HepG2 (cell line): ENCODE measurements around the gene NADK2. TPM values are rescaled to one million over a fixed set of nuclear protein-coding genes. Genes with fewer than 3 reads are reported as not detected.
A peak's percentile ranks its signal among the peaks of the same experiment; 100 is the strongest.

Experiments used
- ATF5 ChIP-seq: sonication (generic); formaldehyde crosslinking; IDR thresholded peaks from 2 replicates; pipeline ENCODE4 v1.4.0; 2020; ENCODE audit warnings: mild to moderate bottlenecking, low read depth, missing genetic modification reagents
- CHCHD3 ChIP-seq: sonication (generic); formaldehyde crosslinking; IDR thresholded peaks from 2 replicates; pipeline ENCODE4 v1.8.0; 2022; ENCODE audit warnings: mild to moderate bottlenecking, missing genetic modification reagents, moderate library complexity
- CHD4 ChIP-seq: fragments of 200-600 bp; sonication (generic); IDR thresholded peaks from 2 replicates; pipeline ENCODE4 v1.7.0; 2017; ENCODE audit warnings: mild to moderate bottlenecking, low read length, borderline replicate concordance
- EEA1 ChIP-seq: sonication (generic); formaldehyde crosslinking; IDR thresholded peaks from 2 replicates; pipeline ENCODE4 v1.5.1; 2020; ENCODE audit warnings: mild to moderate bottlenecking, missing genetic modification reagents, borderline replicate concordance
- HIVEP1 ChIP-seq: sonication (generic); formaldehyde crosslinking; IDR thresholded peaks from 2 replicates; pipeline ENCODE4 v1.4.0; 2020; ENCODE audit warnings: mild to moderate bottlenecking, missing genetic modification reagents
- HOXA9 ChIP-seq: sonication (generic); formaldehyde crosslinking; IDR thresholded peaks from 2 replicates; pipeline ENCODE4 v1.8.1; 2022; ENCODE audit warnings: missing genetic modification reagents, mild to moderate bottlenecking, moderate library complexity, borderline replicate concordance
- KAT7 ChIP-seq: IDR thresholded peaks from 2 replicates; pipeline ENCODE4 v1.6.1; 2018; ENCODE audit warnings: borderline replicate concordance, missing compliant biosample characterization
- KDM5B ChIP-seq: sonication (generic); formaldehyde crosslinking; IDR thresholded peaks from 2 replicates; pipeline ENCODE4 v1.4.0; 2020; ENCODE audit warnings: missing genetic modification reagents, mild to moderate bottlenecking, borderline replicate concordance
- MAFG ChIP-seq: sonication (generic); formaldehyde crosslinking; IDR thresholded peaks from 2 replicates; pipeline ENCODE4 v1.5.1; 2020; ENCODE audit warnings: mild to moderate bottlenecking, missing genetic modification reagents
- MIXL1 ChIP-seq: IDR thresholded peaks from 2 replicates; pipeline ENCODE4 v1.6.1; 2016
- NONO ChIP-seq, 2 experiments: fragments of 450-650 bp in 1 of 2; sonication (generic) in 1 of 2; formaldehyde crosslinking in 1 of 2; IDR thresholded peaks in 1 of 2; conservative IDR thresholded peaks in 1 of 2; 2 replicates each; pipeline versions ENCODE4 v1.6.1 to v1.8.0; 2017 to 2022; ENCODE audit warnings: mild to moderate bottlenecking in 1 of 2, missing genetic modification reagents in 1 of 2, moderate library complexity in 1 of 2
- ONECUT2 ChIP-seq: sonication (generic); formaldehyde crosslinking; IDR thresholded peaks from 2 replicates; pipeline ENCODE4 v1.4.0; 2020; ENCODE audit warnings: missing genetic modification reagents
- TAF15 ChIP-seq: fragments of 200-400 bp; formaldehyde crosslinking; IDR thresholded peaks from one replicate; pipeline ENCODE4 v1.6.1; 2018; ENCODE audit warnings: mild to moderate bottlenecking, low read depth, low read length; ENCODE audit not compliant: poor library complexity, severe bottlenecking
- ZNF142 ChIP-seq: sonication (generic); formaldehyde crosslinking; IDR thresholded peaks from 2 replicates; pipeline ENCODE4 v1.4.0; 2020; ENCODE audit warnings: missing genetic modification reagents
- ZNF317 ChIP-seq: sonication (generic); formaldehyde crosslinking; IDR thresholded peaks from 2 replicates; pipeline ENCODE4 v1.5.0; 2020; ENCODE audit warnings: mild to moderate bottlenecking, missing genetic modification reagents
- ZNF674 ChIP-seq: sonication (generic); formaldehyde crosslinking; IDR thresholded peaks from 2 replicates; pipeline ENCODE4 v1.5.0; 2020; ENCODE audit warnings: low read depth, mild to moderate bottlenecking, missing genetic modification reagents
- polyA plus RNA-seq, 8 experiments: library from polyadenylated mRNA; depleted of rRNA in 3 of 8; stranded (reverse) in 7 of 8; unstranded in 1 of 8; fragments of >200 nt; fragmentation: Illumina TruSeq in 4 of 8; extraction: Trizol in 4 of 8; gene quantifications; 2 replicates each; pipeline versions ENCODE4 v1.2.1 to v1.2.3, GENCODE V29; 2011 to 2016; ENCODE audit warnings: low read depth in 4 of 8, missing spikeins in 1 of 8, mixed read lengths in 1 of 8; ENCODE audit not compliant: insufficient read depth in 1 of 8
- total RNA-seq, 5 experiments: library from RNA; depleted of rRNA; stranded (reverse); fragments of >200 nt; fragmentation: Illumina TruSeq; extraction: Trizol; gene quantifications; 2 replicates each; pipeline ENCODE4 v1.2.3, GENCODE V29; 2016; ENCODE audit warnings: low read depth in 1 of 5
- TF ChIP-seq, protein P1 (sequence below): sonication (generic); formaldehyde crosslinking; IDR thresholded peaks from 2 replicates; pipeline ENCODE4 v1.4.0; 2020; ENCODE audit warnings: missing genetic modification reagents, borderline replicate concordance
- TF ChIP-seq, protein P2 (sequence below): sonication (generic); formaldehyde crosslinking; IDR thresholded peaks from 2 replicates; pipeline ENCODE4 v1.4.0; 2020; ENCODE audit warnings: mild to moderate bottlenecking, low read depth, missing genetic modification reagents

The NADK2 gene
- total and polyA plus RNA-seq, 2 of the 13 experiments (the other 11 are each of a cell fraction or from before 2014, with no cell fraction given), result 13.9 to 71.4 TPM

DNA sequence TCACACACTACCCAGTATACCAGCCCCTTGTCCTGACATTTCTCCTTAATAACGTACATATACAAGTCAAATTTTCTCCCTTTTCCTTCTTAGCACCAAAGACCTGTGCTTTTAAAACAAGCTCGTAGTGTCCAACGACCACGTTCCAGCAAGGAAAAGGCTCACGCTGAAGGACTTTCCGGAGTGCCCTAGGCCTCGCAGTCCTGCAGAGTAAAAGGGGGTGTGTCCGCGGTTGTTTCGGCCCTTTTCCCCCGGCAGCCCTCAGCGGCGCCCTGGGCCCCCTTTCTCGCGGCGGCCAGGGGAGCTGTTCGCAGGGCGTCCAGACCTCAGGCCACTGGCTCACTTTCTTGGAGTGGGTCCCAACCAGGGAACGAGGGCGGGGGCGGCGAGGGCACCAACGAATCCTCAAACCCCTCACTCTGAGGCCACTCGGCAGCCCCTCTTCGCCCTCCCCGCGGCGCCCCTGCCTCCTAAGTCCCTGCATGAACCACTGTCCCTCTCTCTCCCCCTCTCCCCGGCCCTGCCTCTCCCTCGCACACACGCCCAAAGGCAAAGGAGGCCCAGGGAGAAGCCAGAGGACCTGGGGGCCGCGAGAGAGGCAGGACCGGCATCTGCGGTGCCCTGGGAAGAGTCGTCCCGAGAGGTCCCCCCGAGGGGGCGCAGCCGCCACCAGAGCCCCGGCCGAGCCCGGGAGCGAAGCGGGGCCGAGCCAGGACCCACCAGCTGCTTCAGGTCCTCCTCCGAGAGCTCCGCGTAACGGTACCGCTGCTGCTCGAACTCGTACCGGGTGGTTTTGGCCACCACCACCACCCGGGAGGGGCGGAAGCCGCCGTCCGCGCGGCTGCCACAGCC, 720 bp downstream of the NADK2 start (continued):
- TF ChIP-seq, protein P1, sequence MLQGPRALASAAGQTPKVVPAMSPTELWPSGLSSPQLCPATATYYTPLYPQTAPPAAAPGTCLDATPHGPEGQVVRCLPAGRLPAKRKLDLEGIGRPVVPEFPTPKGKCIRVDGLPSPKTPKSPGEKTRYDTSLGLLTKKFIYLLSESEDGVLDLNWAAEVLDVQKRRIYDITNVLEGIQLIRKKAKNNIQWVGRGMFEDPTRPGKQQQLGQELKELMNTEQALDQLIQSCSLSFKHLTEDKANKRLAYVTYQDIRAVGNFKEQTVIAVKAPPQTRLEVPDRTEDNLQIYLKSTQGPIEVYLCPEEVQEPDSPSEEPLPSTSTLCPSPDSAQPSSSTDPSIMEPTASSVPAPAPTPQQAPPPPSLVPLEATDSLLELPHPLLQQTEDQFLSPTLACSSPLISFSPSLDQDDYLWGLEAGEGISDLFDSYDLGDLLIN (CRISPR knock-in tag), result no peak
- no peak for TF ChIP-seq MAFG (CRISPR knock-in tag)
- TF ChIP-seq ZNF142 (CRISPR knock-in tag), result no peak
- no peak for TF ChIP-seq MIXL1
- 0 out of 2 replicates have a peak, but pooled peaks have one; percentile 40 for TF ChIP-seq KAT7 (CRISPR knock-in tag)
- TF ChIP-seq CHCHD3 (CRISPR knock-in tag), result no peak
- 0 out of 2 replicates have a peak, but pooled peaks have one; percentile 39 for TF ChIP-seq ZNF317 (CRISPR knock-in tag)
- TF ChIP-seq CHD4, result no peak
- TF ChIP-seq KDM5B (CRISPR knock-in tag), result 0 out of 2 replicates have a peak, but pooled peaks have one; percentile 2
- TF ChIP-seq HOXA9 (CRISPR knock-in tag), result peak; percentile 16; the same call in 1 of the 2 replicates
- TF ChIP-seq, protein P2, sequence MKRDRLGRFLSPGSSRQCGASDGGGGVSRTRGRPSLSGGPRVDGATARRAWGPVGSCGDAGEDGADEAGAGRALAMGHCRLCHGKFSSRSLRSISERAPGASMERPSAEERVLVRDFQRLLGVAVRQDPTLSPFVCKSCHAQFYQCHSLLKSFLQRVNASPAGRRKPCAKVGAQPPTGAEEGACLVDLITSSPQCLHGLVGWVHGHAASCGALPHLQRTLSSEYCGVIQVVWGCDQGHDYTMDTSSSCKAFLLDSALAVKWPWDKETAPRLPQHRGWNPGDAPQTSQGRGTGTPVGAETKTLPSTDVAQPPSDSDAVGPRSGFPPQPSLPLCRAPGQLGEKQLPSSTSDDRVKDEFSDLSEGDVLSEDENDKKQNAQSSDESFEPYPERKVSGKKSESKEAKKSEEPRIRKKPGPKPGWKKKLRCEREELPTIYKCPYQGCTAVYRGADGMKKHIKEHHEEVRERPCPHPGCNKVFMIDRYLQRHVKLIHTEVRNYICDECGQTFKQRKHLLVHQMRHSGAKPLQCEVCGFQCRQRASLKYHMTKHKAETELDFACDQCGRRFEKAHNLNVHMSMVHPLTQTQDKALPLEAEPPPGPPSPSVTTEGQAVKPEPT (CRISPR knock-in tag), result no peak
- no peak for TF ChIP-seq HIVEP1 (CRISPR knock-in tag)
- no peak for TF ChIP-seq NONO (IDR thresholded peaks at IDR 0.05)
- TF ChIP-seq NONO (CRISPR knock-in tag; conservative IDR thresholded peaks at IDR 0.05), result no peak
- no peak for TF ChIP-seq EEA1 (CRISPR knock-in tag)
- TF ChIP-seq ONECUT2 (CRISPR knock-in tag), result no peak
- 0 out of 2 replicates have a peak, but pooled peaks have one; percentile 33 for TF ChIP-seq ZNF674 (CRISPR knock-in tag)
- TF ChIP-seq TAF15, result no peak
- TF ChIP-seq ATF5 (CRISPR knock-in tag), result no peak
